ENCODE measurements around the gene YRDC. TPM values are rescaled to one million over a fixed set of nuclear protein-coding genes. Genes with fewer than 3 reads are reported as not detected.

Gene YRDC
- total and polyA plus RNA-seq, 2 of the 13 experiments (the other 11 are each of a cell fraction or from before 2014, with no cell fraction given) = 27.5 to 29.2 TPM

DNA sequence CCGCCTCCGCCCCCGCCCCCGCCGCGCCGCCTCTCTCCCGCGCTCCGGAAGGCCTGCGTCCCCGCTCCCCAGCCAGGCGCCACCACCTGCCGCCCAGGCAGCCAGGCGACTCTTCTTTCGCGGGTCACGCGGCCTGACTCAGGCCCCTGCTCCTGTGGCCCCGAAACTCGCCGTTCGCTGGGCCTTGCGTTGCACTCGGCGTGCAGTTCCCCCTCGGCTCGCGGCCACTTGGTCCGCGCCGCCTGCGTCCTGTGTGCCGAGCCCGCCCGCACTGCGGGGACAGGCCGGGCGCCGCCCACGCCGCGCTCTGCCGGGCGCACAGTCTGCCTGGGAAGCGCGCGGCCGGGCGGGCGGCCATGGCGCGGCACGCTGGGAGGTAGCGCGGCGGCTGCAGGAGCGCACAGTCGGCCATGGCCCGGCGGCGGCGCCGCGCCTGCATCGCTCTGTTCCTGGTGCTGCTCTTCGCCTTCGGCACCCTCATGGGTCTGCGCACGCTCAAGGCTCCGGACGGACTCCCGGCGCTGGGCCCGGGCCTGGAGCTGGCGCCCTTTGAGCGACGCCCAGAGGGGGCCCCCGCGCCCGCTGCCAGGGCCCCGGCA, 14.1 kb downstream of the YRDC start, which contains the start of gene MANEAL (continued):
- TF ChIP-seq, protein P1, sequence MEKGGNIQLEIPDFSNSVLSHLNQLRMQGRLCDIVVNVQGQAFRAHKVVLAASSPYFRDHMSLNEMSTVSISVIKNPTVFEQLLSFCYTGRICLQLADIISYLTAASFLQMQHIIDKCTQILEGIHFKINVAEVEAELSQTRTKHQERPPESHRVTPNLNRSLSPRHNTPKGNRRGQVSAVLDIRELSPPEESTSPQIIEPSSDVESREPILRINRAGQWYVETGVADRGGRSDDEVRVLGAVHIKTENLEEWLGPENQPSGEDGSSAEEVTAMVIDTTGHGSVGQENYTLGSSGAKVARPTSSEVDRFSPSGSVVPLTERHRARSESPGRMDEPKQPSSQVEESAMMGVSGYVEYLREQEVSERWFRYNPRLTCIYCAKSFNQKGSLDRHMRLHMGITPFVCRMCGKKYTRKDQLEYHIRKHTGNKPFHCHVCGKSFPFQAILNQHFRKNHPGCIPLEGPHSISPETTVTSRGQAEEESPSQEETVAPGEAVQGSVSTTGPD (CRISPR knock-in tag; IDR thresholded peaks at IDR 0.05) = no peak
- TF ChIP-seq SP5 (CRISPR knock-in tag; IDR thresholded peaks at IDR 0.05; ENCODE audit: borderline replicate concordance, low read depth) (no peak), HMGA1 (CRISPR knock-in tag; conservative IDR thresholded peaks at IDR 0.05) (no peak), TGIF2 (CRISPR knock-in tag; IDR thresholded peaks at IDR 0.05) (no peak), HNRNPUL1 (IDR thresholded peaks at IDR 0.05; ENCODE audit: low read depth, low read length) (no peak), MXI1 (IDR thresholded peaks at IDR 0.05; ENCODE audit: borderline replicate concordance, low read depth, low read length) (peak; percentile 54; the same call in 1 of the 3 replicates), ZNF644 (CRISPR knock-in tag; IDR thresholded peaks at IDR 0.05; ENCODE audit: low read depth) (no peak), RBAK (CRISPR knock-in tag; IDR thresholded peaks at IDR 0.05) (no peak), ZNF263 (CRISPR knock-in tag; IDR thresholded peaks at IDR 0.05) (peak; percentile 29; the same call in 1 of the 2 replicates), ZNF775 (CRISPR knock-in tag; IDR thresholded peaks at IDR 0.05; ENCODE audit: borderline replicate concordance) (no peak), ZNF24 (IDR thresholded peaks at IDR 0.05) (no peak), ZNF782 (CRISPR knock-in tag; IDR thresholded peaks at IDR 0.05; ENCODE audit: borderline replicate concordance) (no peak), ELF3 (CRISPR knock-in tag; IDR thresholded peaks at IDR 0.05) (0 out of 2 replicates have a peak, but pooled peaks have one; percentile 6), ZNF101 (CRISPR knock-in tag; IDR thresholded peaks at IDR 0.05; ENCODE audit: borderline replicate concordance, low read depth) (no peak), CCDC6 (CRISPR knock-in tag; IDR thresholded peaks at IDR 0.05) (no peak)
- TF ChIP-seq, protein P2, sequence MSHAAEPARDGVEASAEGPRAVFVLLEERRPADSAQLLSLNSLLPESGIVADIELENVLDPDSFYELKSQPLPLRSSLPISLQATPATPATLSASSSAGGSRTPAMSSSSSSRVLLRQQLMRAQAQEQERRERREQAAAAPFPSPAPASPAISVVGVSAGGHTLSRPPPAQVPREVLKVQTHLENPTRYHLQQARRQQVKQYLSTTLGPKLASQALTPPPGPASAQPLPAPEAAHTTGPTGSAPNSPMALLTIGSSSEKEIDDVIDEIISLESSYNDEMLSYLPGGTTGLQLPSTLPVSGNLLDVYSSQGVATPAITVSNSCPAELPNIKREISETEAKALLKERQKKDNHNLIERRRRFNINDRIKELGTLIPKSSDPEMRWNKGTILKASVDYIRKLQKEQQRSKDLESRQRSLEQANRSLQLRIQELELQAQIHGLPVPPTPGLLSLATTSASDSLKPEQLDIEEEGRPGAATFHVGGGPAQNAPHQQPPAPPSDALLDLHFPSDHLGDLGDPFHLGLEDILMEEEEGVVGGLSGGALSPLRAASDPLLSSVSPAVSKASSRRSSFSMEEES (CRISPR knock-in tag; IDR thresholded peaks at IDR 0.05) = no peak
- TF ChIP-seq, protein P3, sequence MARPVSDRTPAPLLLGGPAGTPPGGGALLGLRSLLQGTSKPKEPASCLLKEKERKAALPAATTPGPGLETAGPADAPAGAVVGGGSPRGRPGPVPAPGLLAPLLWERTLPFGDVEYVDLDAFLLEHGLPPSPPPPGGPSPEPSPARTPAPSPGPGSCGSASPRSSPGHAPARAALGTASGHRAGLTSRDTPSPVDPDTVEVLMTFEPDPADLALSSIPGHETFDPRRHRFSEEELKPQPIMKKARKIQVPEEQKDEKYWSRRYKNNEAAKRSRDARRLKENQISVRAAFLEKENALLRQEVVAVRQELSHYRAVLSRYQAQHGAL (CRISPR knock-in tag; IDR thresholded peaks at IDR 0.05; ENCODE audit: not compliant biosample characterization) = no peak
- TF ChIP-seq, protein P4, sequence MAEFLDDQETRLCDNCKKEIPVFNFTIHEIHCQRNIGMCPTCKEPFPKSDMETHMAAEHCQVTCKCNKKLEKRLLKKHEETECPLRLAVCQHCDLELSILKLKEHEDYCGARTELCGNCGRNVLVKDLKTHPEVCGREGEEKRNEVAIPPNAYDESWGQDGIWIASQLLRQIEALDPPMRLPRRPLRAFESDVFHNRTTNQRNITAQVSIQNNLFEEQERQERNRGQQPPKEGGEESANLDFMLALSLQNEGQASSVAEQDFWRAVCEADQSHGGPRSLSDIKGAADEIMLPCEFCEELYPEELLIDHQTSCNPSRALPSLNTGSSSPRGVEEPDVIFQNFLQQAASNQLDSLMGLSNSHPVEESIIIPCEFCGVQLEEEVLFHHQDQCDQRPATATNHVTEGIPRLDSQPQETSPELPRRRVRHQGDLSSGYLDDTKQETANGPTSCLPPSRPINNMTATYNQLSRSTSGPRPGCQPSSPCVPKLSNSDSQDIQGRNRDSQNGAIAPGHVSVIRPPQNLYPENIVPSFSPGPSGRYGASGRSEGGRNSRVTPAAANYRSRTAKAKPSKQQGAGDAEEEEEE (CRISPR knock-in tag; IDR thresholded peaks at IDR 0.05; ENCODE audit: borderline replicate concordance) = no peak
- TF ChIP-seq, protein P5, sequence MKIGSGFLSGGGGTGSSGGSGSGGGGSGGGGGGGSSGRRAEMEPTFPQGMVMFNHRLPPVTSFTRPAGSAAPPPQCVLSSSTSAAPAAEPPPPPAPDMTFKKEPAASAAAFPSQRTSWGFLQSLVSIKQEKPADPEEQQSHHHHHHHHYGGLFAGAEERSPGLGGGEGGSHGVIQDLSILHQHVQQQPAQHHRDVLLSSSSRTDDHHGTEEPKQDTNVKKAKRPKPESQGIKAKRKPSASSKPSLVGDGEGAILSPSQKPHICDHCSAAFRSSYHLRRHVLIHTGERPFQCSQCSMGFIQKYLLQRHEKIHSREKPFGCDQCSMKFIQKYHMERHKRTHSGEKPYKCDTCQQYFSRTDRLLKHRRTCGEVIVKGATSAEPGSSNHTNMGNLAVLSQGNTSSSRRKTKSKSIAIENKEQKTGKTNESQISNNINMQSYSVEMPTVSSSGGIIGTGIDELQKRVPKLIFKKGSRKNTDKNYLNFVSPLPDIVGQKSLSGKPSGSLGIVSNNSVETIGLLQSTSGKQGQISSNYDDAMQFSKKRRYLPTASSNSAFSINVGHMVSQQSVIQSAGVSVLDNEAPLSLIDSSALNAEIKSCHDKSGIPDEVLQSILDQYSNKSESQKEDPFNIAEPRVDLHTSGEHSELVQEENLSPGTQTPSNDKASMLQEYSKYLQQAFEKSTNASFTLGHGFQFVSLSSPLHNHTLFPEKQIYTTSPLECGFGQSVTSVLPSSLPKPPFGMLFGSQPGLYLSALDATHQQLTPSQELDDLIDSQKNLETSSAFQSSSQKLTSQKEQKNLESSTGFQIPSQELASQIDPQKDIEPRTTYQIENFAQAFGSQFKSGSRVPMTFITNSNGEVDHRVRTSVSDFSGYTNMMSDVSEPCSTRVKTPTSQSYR (CRISPR knock-in tag; IDR thresholded peaks at IDR 0.05; ENCODE audit: borderline replicate concordance) = no peak; the same call in 1 of the 2 replicates
- TF ChIP-seq, protein P6, sequence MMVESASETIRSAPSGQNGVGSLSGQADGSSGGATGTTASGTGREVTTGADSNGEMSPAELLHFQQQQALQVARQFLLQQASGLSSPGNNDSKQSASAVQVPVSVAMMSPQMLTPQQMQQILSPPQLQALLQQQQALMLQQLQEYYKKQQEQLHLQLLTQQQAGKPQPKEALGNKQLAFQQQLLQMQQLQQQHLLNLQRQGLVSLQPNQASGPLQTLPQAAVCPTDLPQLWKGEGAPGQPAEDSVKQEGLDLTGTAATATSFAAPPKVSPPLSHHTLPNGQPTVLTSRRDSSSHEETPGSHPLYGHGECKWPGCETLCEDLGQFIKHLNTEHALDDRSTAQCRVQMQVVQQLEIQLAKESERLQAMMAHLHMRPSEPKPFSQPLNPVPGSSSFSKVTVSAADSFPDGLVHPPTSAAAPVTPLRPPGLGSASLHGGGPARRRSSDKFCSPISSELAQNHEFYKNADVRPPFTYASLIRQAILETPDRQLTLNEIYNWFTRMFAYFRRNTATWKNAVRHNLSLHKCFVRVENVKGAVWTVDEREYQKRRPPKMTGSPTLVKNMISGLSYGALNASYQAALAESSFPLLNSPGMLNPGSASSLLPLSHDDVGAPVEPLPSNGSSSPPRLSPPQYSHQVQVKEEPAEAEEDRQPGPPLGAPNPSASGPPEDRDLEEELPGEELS (CRISPR knock-in tag; IDR thresholded peaks at IDR 0.05) = no peak

Measured in HepG2 (cell line).